ENCODE data around the gene MRPS17.

DNA sequence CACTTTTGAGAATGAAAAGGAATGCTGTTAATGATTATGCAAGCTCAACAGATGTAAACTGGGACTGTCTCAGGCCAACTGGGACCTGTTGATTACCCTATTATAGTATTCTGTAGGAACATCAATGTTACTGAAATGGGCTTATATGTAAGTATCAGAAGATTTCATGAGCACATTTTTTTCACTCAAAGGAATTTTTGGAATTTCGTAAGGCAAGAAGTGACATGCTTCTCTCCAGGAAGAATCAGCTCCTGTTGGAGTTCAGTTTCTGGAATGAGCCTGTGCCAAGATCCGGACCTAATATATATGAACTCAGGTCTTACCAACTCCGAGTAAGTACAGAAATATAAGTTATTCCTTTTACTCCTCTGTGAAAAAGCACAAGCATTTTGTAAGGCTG is 31.9 kb downstream of the MRPS17 start:
- TF ChIP-seq CTCF (IDR thresholded peaks at IDR 0.05) (no peak), POLR2A (IDR thresholded peaks at IDR 0.05) (no peak)
